CD4-positive, alpha-beta memory T cell (primary cell): Measurements from ENCODE around the gene UNC5CL. TPM values are rescaled to one million over a fixed set of nuclear protein-coding genes. Genes with fewer than 3 reads are reported as not detected.
A peak's percentile ranks its signal among the peaks of the same experiment; 100 is the strongest.

ENCODE experiments used
- CTCF ChIA-PET: fragments of 350-600 bp; sonication (Branson Sonifier 250); formaldehyde crosslinking; loops from one replicate; lab custom pipeline; 2021; ENCODE audit warnings: inconsistent platforms; ENCODE audit not compliant: partially characterized antibody; lab: Charles Lee
- POLR2A ChIA-PET: fragments of 350-600 bp; sonication (Branson Sonifier 250); formaldehyde crosslinking; loops from one replicate; lab custom pipeline; 2021; ENCODE audit not compliant: partially characterized antibody; lab: Charles Lee
- DNase-seq, 5 donors: peaks; one replicate each; pipeline versions ENCODE4 v3.0.0 to v3.0.0-alpha.2; 2020 to 2022; ENCODE audit warnings: mixed read lengths in 1 of 5
- H3K27ac ChIP-seq: one replicate; pipeline ENCODE4 v1.7.0; 2013; ENCODE audit warnings: low read depth, low read length
- H3K27me3 ChIP-seq: 2 replicates; pipeline ENCODE4 v1.7.0; 2013; ENCODE audit warnings: mild to moderate bottlenecking, low read length, moderate library complexity; ENCODE audit not compliant: insufficient read depth
- H3K36me3 ChIP-seq: 2 replicates; pipeline ENCODE4 v1.7.0; 2013; ENCODE audit warnings: mild to moderate bottlenecking, low read length, moderate library complexity; ENCODE audit not compliant: insufficient read depth
- H3K4me1 ChIP-seq: 2 replicates; pipeline ENCODE4 v1.7.0; 2013; ENCODE audit warnings: mild to moderate bottlenecking, low read length, moderate library complexity; ENCODE audit not compliant: insufficient read depth
- H3K4me3 ChIP-seq, 2 donors: one replicate each; pipeline ENCODE4 v1.7.0; 2013; ENCODE audit warnings: low read length in 2 of 2, mild to moderate bottlenecking in 1 of 2
- H3K9me3 ChIP-seq, 2 donors: one replicate each; pipeline ENCODE4 v1.7.0; 2013; ENCODE audit warnings: low read length in 2 of 2, control low read depth in 1 of 2; ENCODE audit not compliant: control insufficient read depth in 1 of 2
- H3K27ac Mint-ChIP-seq, 7 donors: one replicate each; pipeline ENCODE4 v1.8.0; 2020 to 2021; ENCODE audit warnings: mixed read lengths in 7 of 7, mild to moderate bottlenecking in 6 of 7, inconsistent platforms in 3 of 7, moderate library complexity in 3 of 7
- H3K27me3 Mint-ChIP-seq, 2 donors: one replicate each; pipeline ENCODE4 v1.8.0; 2020 to 2021; ENCODE audit warnings: mixed read lengths in 2 of 2
- H3K36me3 Mint-ChIP-seq, 2 donors: one replicate each; pipeline ENCODE4 v1.8.0; 2020 to 2021; ENCODE audit warnings: mixed read lengths in 2 of 2, inconsistent platforms in 1 of 2, mild to moderate bottlenecking in 1 of 2
- H3K4me1 Mint-ChIP-seq, 4 donors: one replicate each; pipeline ENCODE4 v1.8.0; 2020 to 2021; ENCODE audit warnings: mixed read lengths in 4 of 4, mild to moderate bottlenecking in 1 of 4
- H3K4me3 Mint-ChIP-seq, 8 donors: one replicate each; pipeline ENCODE4 v1.8.0; 2020 to 2021; ENCODE audit warnings: mixed read lengths in 8 of 8, mild to moderate bottlenecking in 7 of 8, moderate library complexity in 6 of 8, inconsistent platforms in 3 of 8
- H3K9me3 Mint-ChIP-seq, 8 donors: one replicate each; pipeline ENCODE4 v1.8.0; 2020 to 2021; ENCODE audit warnings: mixed read lengths in 8 of 8, mild to moderate bottlenecking in 5 of 8, inconsistent platforms in 3 of 8, moderate library complexity in 1 of 8
- intact Hi-C: fragments of 100-400 bp; cut with micrococcal nuclease; formaldehyde crosslinking; loops from one replicate; pipeline ENCODE4 v1.15.1; 2023
- polyA plus RNA-seq, 2 donors: library from polyadenylated mRNA; unstranded; fragments of 300-500 nt; fragmentation: Illumina TruSeq; gene quantifications; one replicate each; pipeline ENCODE4 v1.2.3, GENCODE V29; 2021
- total RNA-seq, 2 experiments: library from RNA; stranded (reverse); gene quantifications; one replicate each; pipeline ENCODE4 v1.2.3, GENCODE V29; 2021

Gene UNC5CL, protein sequence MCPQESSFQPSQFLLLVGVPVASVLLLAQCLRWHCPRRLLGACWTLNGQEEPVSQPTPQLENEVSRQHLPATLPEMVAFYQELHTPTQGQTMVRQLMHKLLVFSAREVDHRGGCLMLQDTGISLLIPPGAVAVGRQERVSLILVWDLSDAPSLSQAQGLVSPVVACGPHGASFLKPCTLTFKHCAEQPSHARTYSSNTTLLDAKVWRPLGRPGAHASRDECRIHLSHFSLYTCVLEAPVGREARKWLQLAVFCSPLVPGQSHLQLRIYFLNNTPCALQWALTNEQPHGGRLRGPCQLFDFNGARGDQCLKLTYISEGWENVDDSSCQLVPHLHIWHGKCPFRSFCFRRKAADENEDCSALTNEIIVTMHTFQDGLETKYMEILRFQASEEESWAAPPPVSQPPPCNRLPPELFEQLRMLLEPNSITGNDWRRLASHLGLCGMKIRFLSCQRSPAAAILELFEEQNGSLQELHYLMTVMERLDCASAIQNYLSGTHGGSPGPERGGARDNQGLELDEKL
- 1 to 10 TPM; 6.2 to 6.4 TPM for total RNA-seq
- under 1 TPM; 0.13 to 0.69 TPM for polyA plus RNA-seq

DNA sequence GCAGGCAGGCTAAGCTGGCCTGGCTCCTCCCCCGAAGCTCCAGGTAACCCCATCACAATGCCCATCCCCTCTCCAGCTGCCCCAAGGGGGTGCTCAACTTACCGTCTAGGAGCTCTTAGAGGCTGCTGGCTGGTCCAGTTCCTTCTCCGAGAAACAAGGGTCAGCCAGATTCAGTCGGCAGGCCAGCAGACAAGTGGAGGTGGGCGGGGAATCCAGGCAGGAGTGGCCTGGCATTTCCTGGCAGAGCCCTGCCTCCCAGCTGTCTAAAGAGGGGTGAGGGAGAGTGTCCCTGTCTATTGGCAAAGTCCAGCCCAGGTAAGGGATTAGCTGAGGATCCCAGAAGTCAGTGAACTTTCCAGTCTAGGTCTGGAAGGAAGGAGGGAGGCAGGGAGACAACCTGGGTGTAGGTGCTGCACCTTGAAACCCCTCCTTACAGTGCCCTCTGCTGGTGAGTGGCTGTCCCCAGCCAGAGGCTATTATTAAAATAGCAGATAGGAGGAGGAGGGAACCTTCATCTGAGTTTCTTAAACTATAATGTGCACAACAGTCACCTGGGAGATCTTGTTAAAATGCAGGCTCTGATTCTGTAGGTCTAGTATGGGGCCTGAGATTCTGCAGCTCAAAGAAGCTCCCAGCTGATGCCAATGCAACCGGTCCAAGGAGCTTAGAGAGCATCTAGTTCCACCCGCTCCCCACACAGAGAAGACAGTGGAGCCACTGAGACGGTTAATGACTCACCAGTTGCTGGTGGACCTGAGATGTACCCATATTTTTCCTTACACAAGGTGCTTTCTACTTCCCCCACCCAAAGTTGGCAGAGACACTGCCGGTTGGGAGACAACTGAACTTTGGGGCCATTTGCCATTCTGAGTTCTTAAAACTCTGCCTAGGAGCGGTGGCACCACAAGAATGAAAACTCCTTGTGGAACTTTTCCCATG, at the start of gene UNC5CL:
Gene UNC5CL, minus strand, starts transcription at position 162 of the 939 bp plus-strand sequence. CDS start 4,147 bp downstream, outside the sequence.
- ChIA-PET CTCF (interaction anchor here (0.6 to 4.7 kb wide), 18 partner anchors 8 to 199 kb away, joined by 3 to 46 read pairs (median 3); no protein-coding TSS in a partner anchor), POLR2A (interaction anchor here (1.3 to 1.4 kb wide), 2 partner anchors 12 to 33 kb away, joined by 3 to 4 read pairs; partner anchors contain the start of genes NFYA and OARD1)
- Histone ChIP-seq H3K27ac (no peak within 1 kb of the TSS), H3K4me1 (no peaks in the 10 kb centered on the region), H3K4me3 (no peak within 1 kb of the TSS), H3K36me3 (no peaks in the 10 kb centered on the region), H3K27me3 (no peaks in the 10 kb centered on the region), H3K9me3 (no peaks in the 10 kb centered on the region)
- DNase-seq, result peak in 4 of 5 donors; percentile 42 to 50 (median 44)
- intact Hi-C loops, result loop anchor here (1.0 kb wide), 1 partner anchor 33 kb away; no protein-coding TSS in a partner anchor
- H3K36me3 Mint-ChIP-seq, result peaks cover 0 to 3% of the 10 kb centered on the region in 2 donors
- H3K4me3 Mint-ChIP-seq, result no peak within 1 kb of the TSS
- H3K4me1 Mint-ChIP-seq, result peaks cover 0 to 7% (median under 1%) of the 10 kb centered on the region in 4 donors
- H3K27ac Mint-ChIP-seq, result peak within 1 kb of the TSS in 4 of 7 donors; percentile 2 to 68 (median 43)
- H3K9me3 Mint-ChIP-seq, result no peaks in the 10 kb centered on the region
- H3K27me3 Mint-ChIP-seq, result no peaks in the 10 kb centered on the region

DNA sequence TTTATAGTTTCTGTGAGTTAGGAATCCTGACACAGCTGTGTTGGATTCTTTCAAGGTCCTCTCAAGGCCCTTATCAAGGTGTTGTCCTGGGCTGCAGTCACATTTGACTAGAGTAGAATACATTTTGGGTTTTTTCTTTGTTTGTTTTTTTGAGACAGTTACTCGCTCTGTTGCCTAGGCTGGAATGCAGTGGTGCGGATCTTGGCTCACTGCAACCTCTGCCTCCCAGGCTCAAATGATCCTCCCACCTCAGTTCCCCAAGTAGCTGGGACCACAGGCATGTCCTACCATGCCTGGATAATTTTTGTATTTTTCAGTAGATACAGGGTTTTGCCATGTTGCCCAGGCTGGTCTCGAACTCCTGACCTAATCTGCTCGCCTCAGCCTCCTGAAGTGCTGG, 49.4 kb upstream of the UNC5CL start:
- no peaks in the 10 kb centered on the region for H3K9me3 ChIP-seq
- no peak overlapping the region for H3K27ac ChIP-seq
- Mint-ChIP-seq H3K4me3 (no peak overlapping the region), H3K27me3 (no peaks in the 10 kb centered on the region), H3K9me3 (no peaks in the 10 kb centered on the region), H3K36me3 (peaks cover 59 to 80% of the 10 kb centered on the region in 2 donors), H3K4me1 (peaks cover 9 to 15% (median 11%) of the 10 kb centered on the region in 4 donors), H3K27ac (no peak overlapping the region)
- ChIA-PET CTCF (interaction anchor here (1.3 kb wide), 1 partner anchor 13 kb away, joined by 3 read pairs; no protein-coding TSS in a partner anchor), POLR2A (interaction anchor here (0.8 to 2.7 kb wide), 2 partner anchors 16 to 61 kb away, joined by 3 to 8 read pairs; partner anchors contain the start of genes NFYA and OARD1)
- peaks cover 9% of the 10 kb centered on the region for H3K4me1 ChIP-seq
- H3K36me3 ChIP-seq, result peaks cover 58% of the 10 kb centered on the region
- no peak for DNase-seq
- no peaks in the 10 kb centered on the region for H3K27me3 ChIP-seq
- intact Hi-C loops, result no loop called here
- no peak overlapping the region for H3K4me3 ChIP-seq

DNA sequence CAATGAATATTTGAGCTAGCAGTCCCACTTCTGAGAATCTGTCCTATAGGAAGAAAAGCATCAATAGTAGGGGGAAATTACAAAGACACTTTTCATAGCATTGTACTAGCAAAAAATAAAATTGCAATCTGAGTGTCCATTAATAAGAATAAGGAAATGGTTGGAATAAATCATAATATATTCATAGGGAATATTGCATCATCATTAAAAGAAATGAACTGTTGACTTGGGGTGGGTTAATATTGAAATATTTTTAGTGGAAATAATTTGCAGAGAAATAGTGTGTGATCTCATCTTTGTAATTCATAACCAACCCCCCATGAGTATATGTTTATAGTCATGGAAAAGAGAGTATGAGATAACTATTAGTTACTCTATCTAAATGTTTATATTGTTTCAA, 46.2 kb upstream of the UNC5CL start:
- POLR2A ChIA-PET, result no interaction called here
- Mint-ChIP-seq H3K36me3 (peaks cover 52 to 83% of the 10 kb centered on the region in 2 donors), H3K4me3 (no peak overlapping the region)

DNA sequence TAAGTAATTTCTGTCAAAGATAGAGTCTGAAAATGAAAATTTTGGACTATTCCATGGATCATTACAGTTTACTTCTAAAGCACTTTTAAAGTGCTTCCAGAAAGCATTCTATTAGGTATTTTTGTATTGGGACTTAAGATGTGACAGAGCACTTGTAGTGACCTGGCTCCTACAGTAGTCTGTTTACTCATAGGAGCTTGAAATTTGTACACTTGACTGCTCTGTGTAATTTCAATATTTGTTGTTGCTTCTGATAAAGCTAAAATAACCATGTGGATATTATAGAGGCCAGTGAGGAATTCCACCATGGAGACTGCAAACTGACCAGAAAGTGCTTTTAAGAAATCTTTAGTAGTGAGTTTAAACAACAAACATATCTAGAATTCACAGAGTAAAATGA, 44.1 kb upstream of the UNC5CL start:
- Histone ChIP-seq H3K27ac (no peak overlapping the region), H3K9me3 (no peaks in the 10 kb centered on the region), H3K4me3 (no peak overlapping the region), H3K27me3 (no peaks in the 10 kb centered on the region), H3K4me1 (peaks cover 52% of the 10 kb centered on the region), H3K36me3 (peaks cover 30% of the 10 kb centered on the region)
- Mint-ChIP-seq H3K27me3 (no peaks in the 10 kb centered on the region), H3K36me3 (peaks cover 53 to 81% of the 10 kb centered on the region in 2 donors), H3K4me1 (peaks cover 32 to 62% (median 47%) of the 10 kb centered on the region in 4 donors), H3K27ac (peak overlapping the region in 1 of 7 donors; percentile 31), H3K9me3 (no peaks in the 10 kb centered on the region), H3K4me3 (peak overlapping the region in 1 of 8 donors; percentile 21)
- POLR2A ChIA-PET, result interaction anchor here (1.8 kb wide), 1 partner anchor 10 kb away, joined by 3 read pairs; the partner anchor contains the start of genes NFYA and OARD1
- intact Hi-C loops, result no loop called here
- no peak for DNase-seq
- CTCF ChIA-PET, result no interaction called here

More for the DNA sequence above, 46.2 kb upstream of the UNC5CL start:
- H3K4me3 ChIP-seq, result no peak overlapping the region
- CTCF ChIA-PET, result no interaction called here
- Mint-ChIP-seq H3K4me1 (peaks cover 28 to 44% (median 36%) of the 10 kb centered on the region in 4 donors), H3K27ac (peak overlapping the region in 1 of 7 donors; percentile 25), H3K9me3 (no peaks in the 10 kb centered on the region), H3K27me3 (no peaks in the 10 kb centered on the region)
- intact Hi-C loops, result no loop called here
- H3K27me3 ChIP-seq, result no peaks in the 10 kb centered on the region
- no peaks in the 10 kb centered on the region for H3K9me3 ChIP-seq
- H3K36me3 ChIP-seq, result peaks cover 31% of the 10 kb centered on the region
- peaks cover 41% of the 10 kb centered on the region for H3K4me1 ChIP-seq
- no peak for DNase-seq
- no peak overlapping the region for H3K27ac ChIP-seq

DNA sequence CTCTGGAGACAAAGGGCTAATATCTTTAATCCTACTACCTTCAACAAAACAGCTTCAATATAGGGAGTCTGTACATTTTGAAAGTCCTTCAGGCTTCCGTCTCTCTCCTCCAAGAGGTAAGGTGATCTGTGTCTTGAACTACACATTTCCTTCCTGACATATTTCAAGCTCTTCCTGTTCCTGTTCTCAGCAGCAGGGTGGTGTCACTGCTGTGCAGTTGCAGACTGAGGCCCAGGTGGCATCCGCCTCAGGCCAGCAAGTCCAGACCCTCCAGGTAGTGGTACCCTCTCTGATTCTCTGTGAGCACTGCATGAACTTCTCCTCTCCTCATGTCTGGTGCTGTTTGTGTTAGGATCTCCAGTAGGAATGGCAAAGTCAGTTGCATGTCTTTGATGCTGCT, 41.6 kb upstream of the UNC5CL start:
- Histone ChIP-seq H3K9me3 (no peaks in the 10 kb centered on the region), H3K36me3 (peaks cover 25% of the 10 kb centered on the region), H3K4me1 (peaks cover 66% of the 10 kb centered on the region), H3K27ac (peak overlapping the region; percentile 49), H3K27me3 (no peaks in the 10 kb centered on the region), H3K4me3 (peak overlapping the region in 1 of 2 donors; percentile 17)
- DNase-seq, result peak in 4 of 5 donors; percentile 18 to 37 (median 28)
- Mint-ChIP-seq H3K4me3 (peak overlapping the region; percentile 28 to 90 (median 86)), H3K27ac (peak overlapping the region; percentile 75 to 95 (median 91)), H3K4me1 (peaks cover 43 to 82% (median 61%) of the 10 kb centered on the region in 4 donors), H3K36me3 (peaks cover 39 to 63% of the 10 kb centered on the region in 2 donors), H3K9me3 (no peaks in the 10 kb centered on the region), H3K27me3 (no peaks in the 10 kb centered on the region)
- POLR2A ChIA-PET, result interaction anchor here (0.7 to 1.1 kb wide), 2 partner anchors 8 to 11 kb away, joined by 3 to 5 read pairs; partner anchors contain the start of genes NFYA and OARD1
- CTCF ChIA-PET, result interaction anchor here (1.1 kb wide), 1 partner anchor 102 kb away, joined by 4 read pairs; no protein-coding TSS in a partner anchor
- intact Hi-C loops, result no loop called here

DNA sequence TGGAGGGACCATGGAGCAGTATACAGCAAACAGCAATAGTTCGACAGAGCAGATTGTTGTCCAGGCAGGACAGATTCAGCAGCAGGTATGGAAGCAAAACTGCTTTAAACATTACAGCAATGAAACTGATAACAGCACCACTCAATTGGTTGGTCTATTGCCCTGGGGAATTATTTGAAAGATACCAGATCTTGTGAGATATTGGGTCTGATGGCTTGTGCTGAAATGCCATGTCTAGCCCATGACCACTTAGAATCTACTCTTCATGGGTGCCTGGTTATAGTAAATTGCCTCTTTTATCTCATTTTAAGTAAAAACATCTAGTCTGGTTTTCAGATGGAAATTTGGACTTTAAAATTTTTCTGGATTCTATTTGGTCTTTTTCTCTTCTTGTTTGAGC, 40.1 kb upstream of the UNC5CL start:
- ChIA-PET POLR2A (no interaction called here), CTCF (interaction anchor here (1.1 to 1.8 kb wide), 2 partner anchors 51 to 103 kb away, joined by 3 to 5 read pairs; no protein-coding TSS in a partner anchor)
- peak overlapping the region; percentile 43 to 91 (median 78) for H3K27ac Mint-ChIP-seq
- Histone ChIP-seq H3K4me1 (peaks cover 75% of the 10 kb centered on the region), H3K27me3 (no peaks in the 10 kb centered on the region), H3K9me3 (no peaks in the 10 kb centered on the region), H3K36me3 (peaks cover 14% of the 10 kb centered on the region), H3K27ac (peak overlapping the region; percentile 17), H3K4me3 (no peak overlapping the region)
- no peak for DNase-seq
- H3K27me3 Mint-ChIP-seq, result no peaks in the 10 kb centered on the region
- intact Hi-C loops, result no loop called here
- H3K9me3 Mint-ChIP-seq, result no peaks in the 10 kb centered on the region
- peaks cover 54 to 92% (median 75%) of the 10 kb centered on the region in 4 donors for H3K4me1 Mint-ChIP-seq
- H3K36me3 Mint-ChIP-seq, result peaks cover 31 to 56% of the 10 kb centered on the region in 2 donors
- peak overlapping the region in 2 of 8 donors; percentile 29 to 53 for H3K4me3 Mint-ChIP-seq
